Measurements from ENCODE around the gene HPS4. TPM values are rescaled to one million over a fixed set of nuclear protein-coding genes. Genes with fewer than 3 reads are reported as not detected.

HPS4 gene
- total RNA-seq, 1 donor from 2014 or later, result 25.2 TPM

DNA sequence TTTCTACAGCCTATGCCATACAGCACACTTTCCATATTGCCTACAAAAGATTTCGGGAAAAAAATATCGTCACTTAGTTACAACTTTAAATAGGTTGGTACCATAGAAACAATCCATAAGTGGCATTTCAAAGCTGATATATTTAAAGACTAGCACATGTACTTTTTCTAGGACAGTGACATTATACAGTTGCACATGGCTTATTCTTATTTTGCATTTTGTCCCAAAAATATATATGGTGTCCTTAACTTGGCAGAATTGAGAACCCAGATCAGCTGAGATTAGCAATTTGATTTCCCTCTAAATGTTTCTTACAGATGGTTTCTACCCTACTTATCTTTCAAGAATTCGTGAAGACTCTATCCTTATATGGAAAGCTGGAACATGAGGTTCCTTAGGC, 32.3 kb upstream of the HPS4 start:
- Histone ChIP-seq H3K79me2 (ENCODE audit: insufficient read depth, low read length) (peaks cover 30% of the 10 kb centered on the region), H4K20me1 (ENCODE audit: insufficient read depth, low read length) (no peaks in the 10 kb centered on the region), H3K27me3 (ENCODE audit: insufficient read depth, low read length) (no peaks in the 10 kb centered on the region), H3K36me3 (ENCODE audit: insufficient read depth, low read length) (no peaks in the 10 kb centered on the region), H3K9me3 (ENCODE audit: insufficient read depth, low read depth, low read length) (no peaks in the 10 kb centered on the region), H3K9ac (ENCODE audit: low read length) (no peak overlapping the region), H2AFZ (ENCODE audit: low read depth, low read length) (no peak overlapping the region), H3K4me2 (ENCODE audit: low read length) (no peak overlapping the region), H3K4me1 (ENCODE audit: insufficient read depth, low read length) (peaks cover 17% of the 10 kb centered on the region), H3K4me3 (ENCODE audit: insufficient read depth, low read depth, low read length) (no peak overlapping the region), H3K27ac (ENCODE audit: low read depth, low read length) (no peak overlapping the region)
- TF ChIP-seq, protein P1, sequence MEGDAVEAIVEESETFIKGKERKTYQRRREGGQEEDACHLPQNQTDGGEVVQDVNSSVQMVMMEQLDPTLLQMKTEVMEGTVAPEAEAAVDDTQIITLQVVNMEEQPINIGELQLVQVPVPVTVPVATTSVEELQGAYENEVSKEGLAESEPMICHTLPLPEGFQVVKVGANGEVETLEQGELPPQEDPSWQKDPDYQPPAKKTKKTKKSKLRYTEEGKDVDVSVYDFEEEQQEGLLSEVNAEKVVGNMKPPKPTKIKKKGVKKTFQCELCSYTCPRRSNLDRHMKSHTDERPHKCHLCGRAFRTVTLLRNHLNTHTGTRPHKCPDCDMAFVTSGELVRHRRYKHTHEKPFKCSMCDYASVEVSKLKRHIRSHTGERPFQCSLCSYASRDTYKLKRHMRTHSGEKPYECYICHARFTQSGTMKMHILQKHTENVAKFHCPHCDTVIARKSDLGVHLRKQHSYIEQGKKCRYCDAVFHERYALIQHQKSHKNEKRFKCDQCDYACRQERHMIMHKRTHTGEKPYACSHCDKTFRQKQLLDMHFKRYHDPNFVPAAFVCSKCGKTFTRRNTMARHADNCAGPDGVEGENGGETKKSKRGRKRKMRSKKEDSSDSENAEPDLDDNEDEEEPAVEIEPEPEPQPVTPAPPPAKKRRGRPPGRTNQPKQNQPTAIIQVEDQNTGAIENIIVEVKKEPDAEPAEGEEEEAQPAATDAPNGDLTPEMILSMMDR (IDR thresholded peaks at IDR 0.05; ENCODE audit: insufficient read depth, low read depth, low read length), result no peak
- TF ChIP-seq EZH2 (IDR thresholded peaks at IDR 0.05; ENCODE audit: insufficient read depth, low read length), result no peak
- H3K4me1 Mint-ChIP-seq (ENCODE audit: low read depth, unreplicated experiment), result peaks cover 17% of the 10 kb centered on the region
- peaks cover 2% of the 10 kb centered on the region for H3K36me3 Mint-ChIP-seq (ENCODE audit: low read depth, unreplicated experiment)
- H3K9me3 Mint-ChIP-seq (ENCODE audit: unreplicated experiment), result no peaks in the 10 kb centered on the region
- no peak overlapping the region for H3K27ac Mint-ChIP-seq (ENCODE audit: unreplicated experiment)
- H3K4me3 Mint-ChIP-seq (ENCODE audit: unreplicated experiment), result no peak overlapping the region
- H3K27me3 Mint-ChIP-seq (ENCODE audit: low read depth, unreplicated experiment), result no peaks in the 10 kb centered on the region
- DNase-seq (ENCODE audit: low read depth) (no peak), FAIRE-seq (no peak)

DNA sequence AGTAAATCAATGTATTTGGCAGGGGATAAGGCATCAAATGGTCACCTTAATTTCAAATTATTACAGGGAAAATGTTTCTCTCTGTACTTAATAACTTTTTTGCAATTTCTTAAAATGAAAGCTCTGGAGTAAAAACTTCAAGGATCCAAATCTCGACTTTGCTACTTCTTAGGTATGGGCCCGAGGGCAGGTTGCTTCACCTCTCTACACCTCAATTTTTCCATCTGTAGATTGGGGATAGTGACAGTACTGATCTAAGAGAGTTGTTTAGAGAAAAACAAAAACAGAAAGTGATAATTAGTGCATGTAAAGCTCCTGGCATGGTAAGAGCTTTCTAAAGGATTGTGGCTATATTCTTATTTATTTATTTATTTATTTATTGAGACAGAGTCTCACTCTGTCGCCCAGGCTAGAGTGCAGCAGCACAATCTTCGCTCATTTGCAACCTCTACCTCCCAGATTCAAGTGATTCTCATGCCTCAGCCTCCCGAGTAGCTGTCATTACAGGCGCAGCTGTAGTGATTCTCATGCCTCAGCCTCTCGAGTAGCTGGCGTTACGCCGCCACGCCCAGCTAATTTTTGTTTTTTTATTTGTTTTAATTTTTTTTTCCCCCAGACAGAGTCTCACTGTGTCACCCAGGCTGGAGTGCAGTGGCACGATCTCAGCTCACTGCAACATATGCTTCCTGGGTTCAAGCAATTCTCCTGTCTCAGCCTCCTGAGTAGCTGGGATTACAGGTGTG, 31.0 kb upstream of the HPS4 start:
- Mint-ChIP-seq H3K27ac (ENCODE audit: unreplicated experiment) (no peak overlapping the region), H3K27me3 (ENCODE audit: low read depth, unreplicated experiment) (no peaks in the 10 kb centered on the region), H3K4me3 (ENCODE audit: unreplicated experiment) (no peak overlapping the region), H3K4me1 (ENCODE audit: low read depth, unreplicated experiment) (peaks cover 20% of the 10 kb centered on the region), H3K36me3 (ENCODE audit: low read depth, unreplicated experiment) (peaks cover 3% of the 10 kb centered on the region), H3K9me3 (ENCODE audit: unreplicated experiment) (no peaks in the 10 kb centered on the region)
- H3K4me1 ChIP-seq (ENCODE audit: insufficient read depth, low read length), result peaks cover 17% of the 10 kb centered on the region
- TF ChIP-seq EZH2 (IDR thresholded peaks at IDR 0.05; ENCODE audit: insufficient read depth, low read length), result no peak
- TF ChIP-seq, protein P1 (IDR thresholded peaks at IDR 0.05; ENCODE audit: insufficient read depth, low read depth, low read length), result no peak
- peaks cover 6% of the 10 kb centered on the region for H3K36me3 ChIP-seq (ENCODE audit: insufficient read depth, low read length)
- H3K4me3 ChIP-seq (ENCODE audit: insufficient read depth, low read depth, low read length), result no peak overlapping the region
- H3K9ac ChIP-seq (ENCODE audit: low read length), result no peak overlapping the region
- no peaks in the 10 kb centered on the region for H4K20me1 ChIP-seq (ENCODE audit: insufficient read depth, low read length)
- DNase-seq (ENCODE audit: low read depth) (no peak), FAIRE-seq (no peak)
- H3K27ac ChIP-seq (ENCODE audit: low read depth, low read length), result no peak overlapping the region
- no peaks in the 10 kb centered on the region for H3K9me3 ChIP-seq (ENCODE audit: insufficient read depth, low read depth, low read length)
- peak overlapping the region; percentile 92 for H3K4me2 ChIP-seq (ENCODE audit: low read length)
- H3K27me3 ChIP-seq (ENCODE audit: insufficient read depth, low read length), result no peaks in the 10 kb centered on the region
- H2AFZ ChIP-seq (ENCODE audit: low read depth, low read length), result no peak overlapping the region
- H3K79me2 ChIP-seq (ENCODE audit: insufficient read depth, low read length), result peaks cover 41% of the 10 kb centered on the region

DNA sequence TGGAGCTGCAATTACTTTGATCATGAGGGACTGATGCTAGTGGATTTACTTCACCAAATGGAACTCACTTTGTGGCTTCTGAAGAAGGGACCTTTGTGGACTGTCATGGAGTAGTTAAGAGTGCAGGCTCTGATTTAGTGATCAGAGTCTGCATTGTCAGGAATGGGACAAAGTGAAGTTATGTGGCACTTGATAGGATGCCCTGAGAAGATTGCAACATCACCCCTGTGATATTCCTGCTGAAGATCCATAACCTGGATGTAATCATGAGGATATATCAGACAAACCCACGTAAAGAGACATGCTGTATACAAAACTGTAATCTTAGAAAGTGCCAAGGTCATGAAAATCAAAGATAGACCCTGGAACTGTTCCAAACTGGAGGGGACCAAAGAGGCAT, 30.3 kb upstream of the HPS4 start:
- Histone ChIP-seq H3K9me3 (ENCODE audit: insufficient read depth, low read depth, low read length) (no peaks in the 10 kb centered on the region), H4K20me1 (ENCODE audit: insufficient read depth, low read length) (peaks cover 5% of the 10 kb centered on the region), H3K4me1 (ENCODE audit: insufficient read depth, low read length) (peaks cover 17% of the 10 kb centered on the region), H2AFZ (ENCODE audit: low read depth, low read length) (no peak overlapping the region), H3K4me3 (ENCODE audit: insufficient read depth, low read depth, low read length) (peak overlapping the region; percentile 99), H3K27ac (ENCODE audit: low read depth, low read length) (no peak overlapping the region), H3K9ac (ENCODE audit: low read length) (peak overlapping the region; percentile 97), H3K4me2 (ENCODE audit: low read length) (peak overlapping the region; percentile 92), H3K79me2 (ENCODE audit: insufficient read depth, low read length) (peaks cover 46% of the 10 kb centered on the region), H3K36me3 (ENCODE audit: insufficient read depth, low read length) (peaks cover 11% of the 10 kb centered on the region), H3K27me3 (ENCODE audit: insufficient read depth, low read length) (no peaks in the 10 kb centered on the region)
- no peaks in the 10 kb centered on the region for H3K27me3 Mint-ChIP-seq (ENCODE audit: low read depth, unreplicated experiment)
- TF ChIP-seq EZH2 (IDR thresholded peaks at IDR 0.05; ENCODE audit: insufficient read depth, low read length), result no peak
- TF ChIP-seq, protein P1 (IDR thresholded peaks at IDR 0.05; ENCODE audit: insufficient read depth, low read depth, low read length), result no peak
- H3K36me3 Mint-ChIP-seq (ENCODE audit: low read depth, unreplicated experiment), result peaks cover 9% of the 10 kb centered on the region
- peak overlapping the region; percentile 99 for H3K4me3 Mint-ChIP-seq (ENCODE audit: unreplicated experiment)
- peaks cover 20% of the 10 kb centered on the region for H3K4me1 Mint-ChIP-seq (ENCODE audit: low read depth, unreplicated experiment)
- DNase-seq (ENCODE audit: low read depth) (no peak), FAIRE-seq (no peak)
- no peaks in the 10 kb centered on the region for H3K9me3 Mint-ChIP-seq (ENCODE audit: unreplicated experiment)
- no peak overlapping the region for H3K27ac Mint-ChIP-seq (ENCODE audit: unreplicated experiment)
